A673 (cell line): ENCODE results near the gene NINJ2. TPM values are rescaled to one million over a fixed set of nuclear protein-coding genes. Genes with fewer than 3 reads are reported as not detected.

Source experiments
- BruUV-seq: library from RNA; stranded (reverse); fragments of 400-500 nt; replicated peaks from 2 replicates; lab custom pipeline; 2021; lab: Mats Ljungman, UMichigan
- CTCF ChIA-PET: fragments of 300-600 bp; sonication (Branson Sonifier 250); formaldehyde crosslinking; loops from one replicate; lab custom pipeline; 2022; ENCODE audit warnings: antibody characterized with exemption; lab: Charles Lee
- POLR2A ChIA-PET: fragments of 300-600 bp; sonication (Branson Sonifier 250); formaldehyde crosslinking; loops from one replicate; lab custom pipeline; 2022; ENCODE audit warnings: antibody characterized with exemption; ENCODE audit not compliant: low non-redundant PET; lab: Charles Lee
- DNase-seq: peaks from one replicate; pipeline ENCODE4 v3.0.0-alpha.2; 2015; ENCODE audit warnings: low spot score
- H3K27ac ChIP-seq: fragments of 200-600 bp; sonication (generic); 2 replicates; pipeline ENCODE4 v1.5.1; 2016; ENCODE audit warnings: mixed run types, low read depth, mild to moderate bottlenecking, mixed read lengths, antibody characterized with exemption, low read length; ENCODE audit not compliant: poor library complexity, severe bottlenecking
- H3K27me3 ChIP-seq: fragments of 200-600 bp; sonication (generic); replicated peaks from 2 replicates; pipeline ENCODE4 v1.6.1; 2017; ENCODE audit warnings: mixed run types, low read depth, mild to moderate bottlenecking, mixed read lengths, antibody characterized with exemption, low read length; ENCODE audit not compliant: insufficient read depth, poor library complexity
- H3K36me3 ChIP-seq: fragments of 200-600 bp; sonication (generic); 2 replicates; pipeline ENCODE4 v1.6.1; 2016; ENCODE audit warnings: mixed run types, mild to moderate bottlenecking, mixed read lengths, antibody characterized with exemption, low read length; ENCODE audit not compliant: insufficient read depth, poor library complexity, severe bottlenecking
- H3K4me1 ChIP-seq: fragments of 200-600 bp; sonication (generic); 2 replicates; pipeline ENCODE4 v1.6.1; 2017; ENCODE audit warnings: mixed run types, mild to moderate bottlenecking, mixed read lengths, antibody characterized with exemption, low read length; ENCODE audit not compliant: insufficient read depth, poor library complexity, severe bottlenecking
- H3K4me3 ChIP-seq: fragments of 200-600 bp; sonication (generic); 2 replicates; pipeline ENCODE4 v1.5.1; 2016; ENCODE audit warnings: low read depth, mixed run types, mild to moderate bottlenecking, mixed read lengths, low read length; ENCODE audit not compliant: poor library complexity, severe bottlenecking
- H3K9me3 ChIP-seq: fragments of 200-600 bp; sonication (generic); 2 replicates; pipeline ENCODE4 v1.6.1; 2016; ENCODE audit warnings: mixed run types, low read depth, mild to moderate bottlenecking, mixed read lengths, antibody characterized with exemption, low read length; ENCODE audit not compliant: poor library complexity, severe bottlenecking
- CTCF ChIP-seq: fragments of 300-800, 200-600 bp; sonication (generic); conservative IDR thresholded peaks from 2 replicates; pipeline ENCODE4 v1.5.1; 2017; ENCODE audit warnings: low read depth, mild to moderate bottlenecking, antibody characterized with exemption, low read length, moderate library complexity, mixed read lengths
- EZH2 ChIP-seq: fragments of 200-600 bp; sonication (generic); IDR thresholded peaks from 2 replicates; pipeline ENCODE4 v1.6.1; 2017; ENCODE audit warnings: borderline replicate concordance, low read depth, mild to moderate bottlenecking, mixed read lengths, antibody characterized with exemption, low read length; ENCODE audit not compliant: poor library complexity, severe bottlenecking
- intact Hi-C: fragments of 100-400 bp; cut with micrococcal nuclease; formaldehyde crosslinking; loops from one replicate; pipeline ENCODE4 v1.10.0; 2022; ENCODE audit not compliant: unreplicated experiment
- total RNA-seq: library from RNA; stranded (reverse); gene quantifications from 2 replicates; pipeline ENCODE4 v1.2.3, GENCODE V29; 2021

The NINJ2 gene
- total RNA-seq, 1 experiment from 2014 or later = not detected

GRCh38 chr12:675562-675961 lies 12.3 kb upstream of the NINJ2 start:
- no peaks in the 10 kb centered on the region for H3K36me3 ChIP-seq
- intact Hi-C loops = no loop called here
- H3K27me3 ChIP-seq = no peaks in the 10 kb centered on the region
- H3K4me1 ChIP-seq = no peaks in the 10 kb centered on the region
- DNase-seq = no peak
- CTCF ChIA-PET = no interaction called here
- H3K4me3 ChIP-seq = no peak overlapping the region
- H3K9me3 ChIP-seq = no peaks in the 10 kb centered on the region
- BruUV-seq = no TSS peak
- H3K27ac ChIP-seq = no peak overlapping the region
- TF ChIP-seq EZH2 (no peak), CTCF (no peak)
- POLR2A ChIA-PET = no interaction called here

DNA sequence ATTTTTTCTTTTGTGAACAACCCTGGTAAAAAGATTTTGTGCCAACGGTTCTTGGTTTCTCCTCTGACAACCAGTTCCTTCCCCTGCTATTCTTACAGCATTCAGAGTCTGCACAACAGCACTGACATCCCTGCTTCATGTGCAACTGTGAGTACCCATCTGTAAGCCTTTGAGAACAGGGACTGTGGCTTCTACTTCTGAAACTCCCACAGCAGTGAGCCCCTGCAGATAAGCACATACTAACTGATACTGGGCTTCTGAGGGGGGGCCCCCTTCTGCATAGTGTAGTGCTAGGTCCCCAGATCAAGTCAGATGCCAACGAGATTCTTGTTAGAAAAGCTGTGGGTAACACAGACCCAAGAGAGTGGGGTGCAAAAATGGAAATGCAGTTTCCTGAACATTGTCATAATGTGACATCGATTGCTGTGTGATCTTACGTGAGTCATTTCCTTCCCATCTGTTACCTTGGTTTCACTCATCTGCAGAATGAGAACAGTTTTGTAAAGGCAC lies 11.1 kb upstream of the NINJ2 start:
- Histone ChIP-seq H3K27ac (no peak overlapping the region), H3K27me3 (no peaks in the 10 kb centered on the region), H3K9me3 (no peaks in the 10 kb centered on the region), H3K4me3 (no peak overlapping the region), H3K36me3 (no peaks in the 10 kb centered on the region), H3K4me1 (no peaks in the 10 kb centered on the region)
- no peak for TF ChIP-seq CTCF
- no peak for TF ChIP-seq EZH2
- ChIA-PET CTCF (no interaction called here), POLR2A (no interaction called here)
- DNase-seq = peak; percentile 31
- intact Hi-C loops = no loop called here
- BruUV-seq = no TSS peak

DNA sequence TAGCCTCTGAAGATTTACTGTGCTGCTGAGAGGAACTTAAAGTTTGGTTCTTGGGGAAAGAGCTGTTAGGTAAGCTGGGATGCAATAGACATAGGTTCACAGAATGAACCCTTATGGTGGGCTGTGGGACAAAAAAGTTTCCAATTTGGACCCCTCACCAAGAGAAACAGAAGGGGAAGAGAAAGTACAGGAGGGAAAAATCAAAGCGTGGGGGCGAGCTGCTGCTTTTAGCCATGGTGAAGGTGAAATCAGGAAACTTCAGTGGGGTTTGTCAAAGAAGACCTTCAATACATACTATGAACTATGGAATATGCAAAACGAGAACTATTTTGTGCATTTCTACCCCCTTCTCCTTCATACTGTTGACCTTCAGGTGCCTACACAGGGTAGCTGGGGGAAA lies 10.6 kb upstream of the NINJ2 start:
- intact Hi-C loops = no loop called here
- ChIA-PET CTCF (no interaction called here), POLR2A (no interaction called here)
- Histone ChIP-seq H3K27me3 (no peaks in the 10 kb centered on the region), H3K9me3 (no peaks in the 10 kb centered on the region), H3K4me1 (no peaks in the 10 kb centered on the region), H3K36me3 (no peaks in the 10 kb centered on the region), H3K4me3 (no peak overlapping the region), H3K27ac (no peak overlapping the region)
- TF ChIP-seq EZH2 = no peak
- no peak for TF ChIP-seq CTCF
- BruUV-seq = no TSS peak
- no peak for DNase-seq
